Measurements from ENCODE around the gene ARL4D.
A peak's percentile ranks its signal among the peaks of the same experiment; 100 is the strongest.
"Not testable (repeated sequence)": the region's sequence is repeated elsewhere in the genome, so short reads cannot be mapped to it uniquely, and the experiment has no call there.

The ARL4D gene

DNA sequence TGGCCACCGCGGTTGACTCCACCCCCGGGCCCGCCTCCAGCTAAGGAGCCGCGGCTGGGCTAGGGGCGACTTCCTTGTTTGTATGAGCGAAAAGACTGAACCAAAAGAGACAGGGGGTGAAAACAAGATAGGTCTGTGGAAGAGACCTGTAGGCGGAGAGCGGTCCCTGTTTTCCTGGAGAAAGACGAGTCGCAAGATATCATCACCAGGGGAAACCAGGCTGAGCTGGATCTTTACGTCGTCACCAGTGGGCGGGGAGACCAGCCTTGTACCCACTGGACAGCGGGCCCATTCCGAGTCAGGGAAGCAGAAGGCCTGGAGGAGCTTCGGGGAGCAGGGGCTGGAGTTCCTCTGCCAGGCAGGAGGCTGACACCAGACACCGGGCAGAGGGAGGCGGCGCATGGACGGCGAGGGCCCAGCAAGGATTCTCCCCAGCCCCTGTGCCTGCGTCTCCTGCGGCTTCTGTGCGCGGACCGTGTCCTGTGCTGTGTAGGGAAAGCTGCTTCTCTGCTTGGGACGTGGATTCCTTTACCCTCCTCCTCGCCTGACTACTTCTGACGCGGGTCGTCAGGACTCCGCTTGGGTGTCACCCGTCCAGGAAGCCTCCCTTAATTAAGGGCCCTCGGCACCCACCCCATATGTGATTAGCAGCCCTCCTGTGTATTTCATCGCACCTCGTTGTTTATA is 10.3 kb upstream of the ARL4D start:
- peak overlapping the region; percentile 27 for H3K27ac ChIP-seq
- TF ChIP-seq ZFX (IDR thresholded peaks at IDR 0.05) = no peak
- TF ChIP-seq, protein P1, sequence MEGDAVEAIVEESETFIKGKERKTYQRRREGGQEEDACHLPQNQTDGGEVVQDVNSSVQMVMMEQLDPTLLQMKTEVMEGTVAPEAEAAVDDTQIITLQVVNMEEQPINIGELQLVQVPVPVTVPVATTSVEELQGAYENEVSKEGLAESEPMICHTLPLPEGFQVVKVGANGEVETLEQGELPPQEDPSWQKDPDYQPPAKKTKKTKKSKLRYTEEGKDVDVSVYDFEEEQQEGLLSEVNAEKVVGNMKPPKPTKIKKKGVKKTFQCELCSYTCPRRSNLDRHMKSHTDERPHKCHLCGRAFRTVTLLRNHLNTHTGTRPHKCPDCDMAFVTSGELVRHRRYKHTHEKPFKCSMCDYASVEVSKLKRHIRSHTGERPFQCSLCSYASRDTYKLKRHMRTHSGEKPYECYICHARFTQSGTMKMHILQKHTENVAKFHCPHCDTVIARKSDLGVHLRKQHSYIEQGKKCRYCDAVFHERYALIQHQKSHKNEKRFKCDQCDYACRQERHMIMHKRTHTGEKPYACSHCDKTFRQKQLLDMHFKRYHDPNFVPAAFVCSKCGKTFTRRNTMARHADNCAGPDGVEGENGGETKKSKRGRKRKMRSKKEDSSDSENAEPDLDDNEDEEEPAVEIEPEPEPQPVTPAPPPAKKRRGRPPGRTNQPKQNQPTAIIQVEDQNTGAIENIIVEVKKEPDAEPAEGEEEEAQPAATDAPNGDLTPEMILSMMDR (conservative IDR thresholded peaks at IDR 0.05) = no peak

DNA sequence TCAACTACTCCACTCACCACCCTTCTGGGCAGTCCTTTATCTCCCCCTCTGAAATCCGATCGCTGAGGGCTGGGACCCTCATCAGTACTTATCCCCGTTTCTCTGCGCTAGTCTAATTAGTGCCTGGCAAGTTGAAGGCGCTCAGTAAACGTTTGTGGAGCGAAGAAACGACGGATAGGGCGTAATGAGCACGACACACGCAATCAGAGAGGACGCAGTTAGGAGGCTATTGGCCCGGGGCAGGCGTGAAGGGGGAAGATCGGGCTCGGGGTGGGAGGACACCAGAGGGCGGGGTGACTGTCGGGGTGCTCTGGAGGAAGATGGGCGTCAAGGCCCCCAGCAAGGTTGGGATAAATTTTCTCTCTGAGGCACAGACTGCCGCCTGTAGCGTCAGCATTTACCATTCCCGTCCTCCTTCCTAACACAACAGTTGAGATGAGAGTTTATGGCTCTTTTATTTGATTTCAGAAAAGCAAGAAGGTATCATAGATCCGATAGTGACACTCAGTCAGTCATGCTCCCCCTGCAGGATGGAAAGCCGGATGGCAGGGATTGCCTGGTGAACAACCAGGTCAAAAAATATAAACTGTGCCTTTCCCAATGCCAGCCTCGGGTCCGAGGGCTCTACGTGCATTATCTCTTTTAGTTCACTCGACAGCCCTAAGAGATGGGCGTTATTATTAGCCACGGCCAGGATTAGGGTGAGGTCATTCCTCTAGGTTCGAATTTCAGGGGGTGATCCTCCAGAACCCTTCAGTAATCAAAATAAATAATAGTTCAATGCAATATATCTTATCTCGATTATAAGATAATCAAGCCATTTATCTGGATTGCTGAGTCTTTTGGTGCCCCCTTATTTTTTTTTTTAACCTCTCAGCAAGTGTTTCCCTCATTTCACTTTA is 9.5 kb upstream of the ARL4D start:
- H3K27ac ChIP-seq = peak overlapping the region; percentile 27
- TF ChIP-seq ZFX (IDR thresholded peaks at IDR 0.05) = no peak
- TF ChIP-seq, protein P1 (conservative IDR thresholded peaks at IDR 0.05) = peak; percentile 93

DNA sequence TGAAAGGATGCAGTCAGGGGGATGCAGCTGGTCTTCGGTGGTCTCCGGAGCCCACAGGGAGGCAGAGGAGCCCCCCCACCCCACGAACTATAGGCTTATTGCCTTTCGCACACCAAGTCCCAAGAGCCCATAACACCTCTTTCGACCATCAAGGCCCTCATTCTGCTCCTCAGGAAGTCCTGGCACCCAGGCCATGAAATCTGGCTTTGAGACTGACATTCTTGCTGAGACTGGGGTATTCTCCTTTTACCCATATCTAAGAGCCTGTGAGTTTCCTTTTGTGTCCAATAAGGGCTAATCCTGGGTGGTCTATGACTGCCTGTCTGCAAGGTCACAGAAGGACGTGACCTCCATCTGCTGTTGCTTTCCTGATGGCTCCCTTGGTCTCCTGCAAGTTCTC is 6.4 kb upstream of the ARL4D start:
- no peak for TF ChIP-seq ZFX (IDR thresholded peaks at IDR 0.05)
- TF ChIP-seq, protein P1 (conservative IDR thresholded peaks at IDR 0.05) = no peak
- H3K27ac ChIP-seq = no peak overlapping the region

DNA sequence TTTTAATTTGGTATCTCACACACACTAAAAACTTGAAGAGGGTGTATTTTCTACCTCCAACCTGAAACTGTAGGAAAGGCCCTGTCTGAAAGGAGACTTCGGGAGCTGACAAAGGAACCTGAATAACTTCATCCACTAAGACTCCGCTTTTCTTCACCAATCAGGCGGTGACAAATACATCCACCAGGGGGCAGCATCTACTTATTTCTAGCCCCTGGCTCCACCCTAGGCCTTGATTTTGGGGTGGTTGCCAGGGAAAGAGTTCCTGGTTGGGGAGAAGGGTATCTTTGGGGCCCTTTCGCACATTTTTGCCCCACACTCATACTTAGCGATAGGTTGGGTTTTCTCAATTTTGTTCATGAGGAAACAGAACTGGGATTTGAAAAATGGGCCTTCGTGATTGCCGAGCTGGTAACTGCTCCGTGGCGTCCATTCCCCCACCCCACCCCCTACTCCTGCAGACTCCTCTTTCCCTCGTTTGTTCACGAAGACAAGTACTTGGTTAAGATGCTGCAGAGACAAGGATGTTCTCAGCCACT is 4.8 kb upstream of the ARL4D start:
- TF ChIP-seq, protein P1 (conservative IDR thresholded peaks at IDR 0.05) = peak; percentile 96
- TF ChIP-seq ZFX (IDR thresholded peaks at IDR 0.05) = no peak
- no peak overlapping the region; the same call in 1 of the 2 replicates for H3K27ac ChIP-seq

DNA sequence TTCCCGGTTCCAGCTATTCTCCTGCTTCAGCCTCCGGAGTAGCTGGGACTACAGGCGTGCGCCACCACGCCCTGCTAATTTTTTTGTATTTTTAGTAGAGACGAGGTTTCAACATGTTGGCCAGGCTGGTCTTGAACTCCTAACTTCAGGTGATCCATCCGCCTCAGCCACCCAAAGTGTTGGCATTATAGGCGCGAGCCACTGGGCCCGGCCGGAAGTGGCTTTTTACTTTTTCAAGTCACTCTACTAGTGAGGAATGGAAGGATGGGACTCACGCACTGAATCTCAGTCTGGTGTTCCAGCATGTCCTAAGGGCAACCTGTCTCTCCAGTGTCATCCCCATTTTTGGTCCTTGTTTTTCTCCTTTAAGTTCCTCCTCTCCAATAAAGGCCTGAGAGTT is 4.1 kb upstream of the ARL4D start:
- H3K27ac ChIP-seq = not testable (repeated sequence)

DNA sequence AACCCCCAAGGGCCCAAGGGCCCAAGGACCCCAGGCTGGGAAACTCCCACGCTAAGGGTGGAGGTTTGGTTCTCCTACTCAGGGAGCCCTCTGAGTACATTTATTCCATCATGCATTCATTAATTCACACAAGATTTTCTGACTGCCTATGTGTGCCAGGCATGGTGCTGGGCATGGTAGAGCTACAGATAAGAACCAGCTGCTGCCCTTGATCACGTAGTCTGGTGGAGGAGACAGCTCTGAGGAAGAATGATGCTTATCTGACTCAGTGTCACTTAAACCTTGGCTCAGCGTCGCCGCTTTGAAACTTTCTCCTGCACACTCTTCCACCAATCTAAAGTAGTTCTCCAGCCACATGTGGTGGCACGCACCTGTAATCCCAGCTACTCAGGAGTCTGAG is 3.6 kb upstream of the ARL4D start:
- no peak overlapping the region for H3K27ac ChIP-seq
- no peak for TF ChIP-seq ZFX (IDR thresholded peaks at IDR 0.05)
- TF ChIP-seq, protein P1 (conservative IDR thresholded peaks at IDR 0.05) = no peak

DNA sequence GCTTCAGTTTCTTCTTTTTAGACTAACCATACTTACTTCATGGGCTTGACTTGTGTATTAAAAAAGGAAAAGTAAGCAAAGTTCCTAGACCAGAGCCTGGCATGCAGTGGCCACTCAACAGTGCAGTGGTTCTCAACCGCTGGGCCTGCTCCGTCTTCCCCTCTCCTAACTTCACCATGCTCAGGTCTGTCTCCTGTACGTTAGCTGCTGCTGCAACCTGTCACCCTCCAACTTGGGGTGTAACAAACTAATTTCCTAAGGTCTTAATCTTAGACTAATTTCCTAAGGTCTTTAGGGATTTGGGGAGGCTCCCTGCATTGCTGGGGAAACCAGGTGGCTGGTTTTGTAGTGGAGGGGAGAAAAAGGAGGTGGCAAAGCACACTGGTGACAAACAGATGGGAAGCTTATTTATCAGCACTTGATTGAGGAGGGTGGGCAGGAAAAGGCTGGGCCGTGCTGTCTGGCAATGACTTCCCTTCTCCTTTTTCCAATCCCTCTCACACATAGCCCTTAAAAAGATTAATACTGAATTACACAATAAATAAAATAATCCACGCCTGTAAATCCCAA is 2.2 kb upstream of the ARL4D start:
- TF ChIP-seq ZFX (IDR thresholded peaks at IDR 0.05) = no peak
- TF ChIP-seq, protein P1 (conservative IDR thresholded peaks at IDR 0.05) = no peak
- H3K27ac ChIP-seq = no peak overlapping the region

Data from C4-2B (cell line).